Measurements from ENCODE around the gene PCGF5. TPM values are rescaled to one million over a fixed set of nuclear protein-coding genes. Genes with fewer than 3 reads are reported as not detected.

The PCGF5 gene
- 8.4 and 24.4 TPM in 2 replicates for total RNA-seq (2011; cell fraction: chromatin; rRNA removed; ENCODE audit: low replicate concordance)
- 5.3 and 6.6 TPM in 2 replicates for total RNA-seq (2011; cell fraction: nucleolus; rRNA removed)
- total RNA-seq (2011; cell fraction: nucleoplasm; rRNA removed) = 19.5 and 45.4 TPM in 2 replicates
- total RNA-seq (2014; rRNA removed) = 10.9 and 19.9 TPM in 2 replicates
- total RNA-seq (2014; rRNA removed; fragmentation: Illumina TruSeq; extraction: Trizol) = 27.0 and 30.1 TPM in 2 replicates
- 22.7 and 26.4 TPM in 2 replicates for total RNA-seq (2015; rRNA removed; fragmentation: Illumina TruSeq; extraction: Trizol)
- total RNA-seq (2021) = 20.3 and 20.8 TPM in 2 replicates
- polyA plus RNA-seq (2011; rRNA removed) = 30.2 and 35.5 TPM in 2 replicates
- polyA plus RNA-seq (2011; cell fraction: cytosol; rRNA removed) = 17.8 and 34.1 TPM in 2 replicates
- polyA plus RNA-seq (2011; cell fraction: nucleus; rRNA removed) = 12.1 and 18.7 TPM in 2 replicates
- 19.1 and 24.3 TPM in 2 replicates for polyA plus RNA-seq (2012)
- 32.9 and 40.0 TPM in 2 replicates for polyA plus RNA-seq (2014; fragmentation: Illumina TruSeq; extraction: Trizol)
- 10 to 100 TPM; 11.7 TPM for polyA plus RNA-seq (2014; fragmentation: Nextera tagmentation; extraction: Ambion mirVana)
- 18.3 and 26.5 TPM in 2 replicates for polyA plus RNA-seq (2014; rRNA removed)
- 41.2 and 46.4 TPM in 2 replicates for polyA minus RNA-seq (2011; rRNA and poly(A)+ RNA removed)
- polyA minus RNA-seq (2011; cell fraction: cytosol; rRNA and poly(A)+ RNA removed) = 11.7 and 15.4 TPM in 2 replicates
- 19.0 and 33.8 TPM in 2 replicates for polyA minus RNA-seq (2011; cell fraction: nucleus; rRNA and poly(A)+ RNA removed)
- percentile 68 among the genes with signal in this experiment for Bru-seq, nascent RNA
- BruChase-seq, experiment 1, labeled RNA remaining after a 2-hour chase = percentile 72 among the genes with signal in this experiment
- percentile 73 among the genes with signal in this experiment for BruChase-seq, experiment 2, labeled RNA remaining after a 6-hour chase
- long read RNA-seq, experiment 1, full-length matches to known transcripts = 46 of 84 reads
- long read RNA-seq, experiment 1, partial matches to known transcripts = 12 of 84 reads
- long read RNA-seq, experiment 1, other reads (novel, unspliced or antisense) = 26 of 84 reads
- long read RNA-seq, experiment 2, full-length matches to known transcripts = 20 of 38 reads
- long read RNA-seq, experiment 2, partial matches to known transcripts = 2 of 38 reads
- long read RNA-seq, experiment 2, other reads (novel, unspliced or antisense) = 16 of 38 reads
- long read RNA-seq, experiment 3, full-length matches to known transcripts = 10 of 16 reads
- long read RNA-seq, experiment 3, partial matches to known transcripts = 0 of 16 reads
- long read RNA-seq, experiment 3, other reads (novel, unspliced or antisense) = 6 of 16 reads

DNA sequence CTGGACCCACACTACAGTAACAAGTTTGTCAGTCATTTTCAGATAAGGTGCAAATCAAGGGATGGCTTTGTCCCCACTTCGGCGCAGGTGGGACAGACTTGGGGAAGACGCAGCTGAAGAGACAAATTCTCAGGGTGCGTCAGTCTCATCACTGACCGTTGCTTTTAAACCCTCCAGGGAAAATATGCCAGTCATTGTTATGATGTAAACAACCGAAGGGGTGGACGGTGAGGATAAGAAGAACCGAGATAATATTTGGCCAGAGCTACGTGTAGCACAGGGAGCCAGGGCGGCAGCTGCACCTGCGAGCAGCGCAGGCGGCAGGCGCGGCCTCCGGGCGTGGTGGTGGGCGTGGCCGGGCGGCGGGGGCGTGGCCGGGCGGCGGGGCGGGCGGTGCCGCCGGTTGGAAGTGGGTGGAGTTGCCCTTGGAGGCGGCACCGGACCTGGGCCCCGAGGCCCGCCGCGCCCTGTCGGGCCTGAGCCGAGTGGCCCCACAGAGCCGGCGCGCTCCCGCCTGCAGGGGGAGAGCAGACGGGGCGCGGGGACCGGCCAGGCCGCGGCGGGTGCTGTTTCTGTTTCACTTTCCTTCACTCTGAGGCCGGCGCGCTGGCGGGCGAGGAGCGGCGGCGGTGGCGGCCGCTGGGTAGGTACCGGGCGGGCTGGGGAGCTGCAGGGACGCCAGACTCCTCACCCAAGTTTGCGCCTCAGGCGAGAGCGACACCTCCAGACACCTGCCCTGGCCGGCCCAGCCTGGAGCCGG is at the start of gene PCGF5:
Gene PCGF5 (plus strand): TSS at position 470 of the 760 bp plus-strand sequence. CDS start 2,209 bp downstream, outside the sequence.
- in situ Hi-C loops (cut with MboI) (no loop called here), intact Hi-C loops (cut with micrococcal nuclease) (loop anchor here (5.0 kb wide), 1 partner anchor 58 kb away; no protein-coding TSS in a partner anchor)
- peak; percentile 85 to 89 (median 87) for DNase-seq (ENCODE audit: extremely low read depth in 1 of 4, low spot score in 3 of 4)
- Histone ChIP-seq H3K4me2 (ENCODE audit: insufficient read depth, low read length) (peak within 1 kb of the TSS; percentile 84), H3K36me3 (ENCODE audit: control insufficient read depth, insufficient read depth, low read length) (peaks cover 17% of the 10 kb centered on the region; the same call in 2 of the 3 replicates), H3K9me3 (replicated peaks; ENCODE audit: control insufficient read depth, insufficient read depth, low read depth, low read length) (no peaks in the 10 kb centered on the region), H3K4me3 (peak within 1 kb of the TSS; percentile 88), H2AFZ (ENCODE audit: low read depth, low read length) (peak within 1 kb of the TSS; percentile 63), H3K27me3 (ENCODE audit: control insufficient read depth in 2 of 2, insufficient read depth in 2 of 2, low read length in 2 of 2) (no peaks in the 10 kb centered on the region), H3K9me1 (ENCODE audit: control insufficient read depth, insufficient read depth, low read length) (no peaks in the 10 kb centered on the region), H4K20me1 (replicated peaks; ENCODE audit: control insufficient read depth, insufficient read depth, low read length) (no peaks in the 10 kb centered on the region), H3K27ac (ENCODE audit: extremely low read depth, low read depth, low read length) (peak within 1 kb of the TSS; percentile 89), H3K79me2 (ENCODE audit: control insufficient read depth, insufficient read depth, low read length) (peaks cover 58% of the 10 kb centered on the region), H3K9ac (ENCODE audit: insufficient read depth in 1 of 2, low read depth in 2 of 2, low read length in 2 of 2) (peak within 1 kb of the TSS; percentile 72 to 98), H3K4me1 (replicated peaks in 1 of 2; ENCODE audit: control insufficient read depth in 2 of 2, insufficient read depth in 2 of 2, low read length in 2 of 2) (peaks cover 9 to 17% of the 10 kb centered on the region in 2 experiments; a peak in 4 of 5 replicates)
- POLR2A ChIA-PET = interaction anchor here (0.7 to 1.5 kb wide), 6 partner anchors 9 to 167 kb away, joined by 3 to 4 read pairs (median 3); no protein-coding TSS in a partner anchor
- 0% methylated on average over 23 of the region's 66 CpGs for WGBS (ENCODE audit: insufficient coverage, low coverage, missing lambda C conversion rate)
- peak; percentile 98 for ATAC-seq
- CTCF ChIA-PET (ENCODE audit: low intra/inter-chr PET ratio) = interaction anchor here (0.6 kb wide), 1 partner anchor 177 kb away, joined by 3 read pairs; no protein-coding TSS in a partner anchor
- FAIRE-seq = peak; percentile 84
- no TSS peak for BruUV-seq (replicated peaks)
- TF ChIP-seq ARID1B (IDR thresholded peaks at IDR 0.05) (peak; percentile 93), NONO (IDR thresholded peaks at IDR 0.05; ENCODE audit: low read depth in 2 of 2, low read length in 1 of 2) (peak in 1 of 2 experiments; percentile 54; a peak in 1 of 4 replicates), POLR2G (IDR thresholded peaks at IDR 0.05; ENCODE audit: low read depth, low read length) (peak; percentile 89), MTA2 (IDR thresholded peaks at IDR 0.05; ENCODE audit: low read depth) (peak; percentile 72), KDM5B (IDR thresholded peaks at IDR 0.05; ENCODE audit: insufficient replicate concordance, low read depth, low read length) (peak; percentile 44), PTRF (tag; IDR thresholded peaks at IDR 0.05) (no peak), HEY1 (CRISPR knock-in tag; IDR thresholded peaks at IDR 0.05; ENCODE audit: borderline replicate concordance) (no peak), FOXP4 (CRISPR knock-in tag; IDR thresholded peaks at IDR 0.05; ENCODE audit: borderline replicate concordance) (peak; percentile 92), STAT5B (CRISPR knock-in tag; IDR thresholded peaks at IDR 0.05) (no peak), POLR2A (conservative IDR thresholded peaks at IDR 0.05) (peak; percentile 56; the same call in 1 of the 2 replicates), HCFC1 (IDR thresholded peaks at IDR 0.05; ENCODE audit: low read depth, low read length) (peak; percentile 16; the same call in 1 of the 2 replicates), KDM1A (IDR thresholded peaks at IDR 0.05) (peak; percentile 29 to 50; a peak in 2 of 4 replicates), NCOA1 (IDR thresholded peaks at IDR 0.05; ENCODE audit: low read depth) (peak; percentile 78; the same call in 1 of the 2 replicates)
